H1 (cell line): ENCODE measurements around the gene RASA4B.

Experiments
- ASH2L ChIP-seq: fragments of 200-600, 300-600 bp; sonication (generic); IDR thresholded peaks from one replicate; pipeline ENCODE4 v1.7.1; 2017; ENCODE audit warnings: low read length
- CHD2 ChIP-seq: IDR thresholded peaks from 2 replicates; pipeline ENCODE4 v1.6.1; 2012; ENCODE audit warnings: low read length, improper control_type of control experiment
- EZH2 ChIP-seq: fragments of 200-600 bp; sonication (generic); IDR thresholded peaks from 2 replicates; pipeline ENCODE4 v1.7.1; 2012; ENCODE audit warnings: low read depth, mild to moderate bottlenecking, moderate library complexity, low read length, inconsistent platforms; ENCODE audit not compliant: severe bottlenecking
- POLR2A ChIP-seq, 2 experiments: IDR thresholded peaks; 1 replicate in 1 of 2; 2 replicates in 1 of 2; pipeline ENCODE4 v1.6.1; 2011; ENCODE audit warnings: low read depth in 2 of 2, low read length in 2 of 2, mild to moderate bottlenecking in 2 of 2; ENCODE audit errors: control extremely low read depth in 1 of 2
- POLR2AphosphoS5 ChIP-seq: IDR thresholded peaks from 2 replicates; pipeline ENCODE4 v1.6.1; 2011; ENCODE audit warnings: low read depth, low read length
- TAF1 ChIP-seq: IDR thresholded peaks from 2 replicates; pipeline ENCODE4 v1.6.1; 2011; ENCODE audit warnings: mild to moderate bottlenecking, low read depth, low read length
- ZNF274 ChIP-seq: IDR thresholded peaks from 2 replicates; pipeline ENCODE4 v1.7.0; 2012; ENCODE audit warnings: low read length, borderline replicate concordance; ENCODE audit errors: extremely low read depth
- TF ChIP-seq, protein P1 (sequence below), 3 experiments: IDR thresholded peaks; 1 replicate in 2 of 3; 2 replicates in 1 of 3; pipeline versions ENCODE4 v1.5.1 to v1.6.1; 2011; ENCODE audit warnings: low read length in 3 of 3, mild to moderate bottlenecking in 3 of 3, inconsistent platforms in 2 of 3, low read depth in 1 of 3, moderate library complexity in 1 of 3; ENCODE audit not compliant: insufficient read depth in 1 of 3; ENCODE audit errors: control extremely low read depth in 1 of 3

DNA sequence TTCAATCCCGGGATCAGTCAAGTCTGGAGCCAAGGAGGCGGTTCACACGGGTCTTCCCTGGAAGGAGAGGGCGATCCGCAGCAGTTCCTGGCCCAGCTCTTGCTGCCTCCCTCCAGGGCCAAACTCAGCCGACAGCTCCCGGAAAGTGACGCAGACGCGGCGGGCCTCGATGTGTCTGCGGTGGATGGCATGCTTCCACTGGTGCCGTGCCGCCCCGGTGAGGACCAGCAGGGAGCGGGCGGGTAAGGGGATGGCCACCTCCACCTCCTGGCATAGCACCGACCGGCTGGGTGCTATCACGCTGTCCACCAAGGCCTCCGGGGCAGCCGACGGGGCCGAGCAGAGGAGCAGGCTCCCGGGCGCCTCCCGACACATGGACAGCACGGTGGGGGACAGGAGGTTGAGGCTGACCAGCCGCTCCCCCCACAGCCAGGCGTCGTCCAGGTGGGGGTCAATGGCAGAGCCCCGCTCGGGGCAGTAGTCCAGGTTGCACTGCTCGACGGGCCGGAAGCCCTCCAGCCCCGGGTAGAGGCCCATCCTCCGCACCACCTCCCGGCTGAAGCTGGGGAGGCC, 60.1 kb downstream of the RASA4B start:
- TF ChIP-seq POLR2A (IDR thresholded peaks at IDR 0.05; ENCODE audit: control extremely low read depth in 1 of 2, low read depth in 2 of 2, low read length in 2 of 2) (no peak), TAF1 (no peak), ASH2L (no peak), CHD2 (no peak), POLR2AphosphoS5 (no peak), EZH2 (no peak), ZNF274 (no peak)
- TF ChIP-seq, protein P1, sequence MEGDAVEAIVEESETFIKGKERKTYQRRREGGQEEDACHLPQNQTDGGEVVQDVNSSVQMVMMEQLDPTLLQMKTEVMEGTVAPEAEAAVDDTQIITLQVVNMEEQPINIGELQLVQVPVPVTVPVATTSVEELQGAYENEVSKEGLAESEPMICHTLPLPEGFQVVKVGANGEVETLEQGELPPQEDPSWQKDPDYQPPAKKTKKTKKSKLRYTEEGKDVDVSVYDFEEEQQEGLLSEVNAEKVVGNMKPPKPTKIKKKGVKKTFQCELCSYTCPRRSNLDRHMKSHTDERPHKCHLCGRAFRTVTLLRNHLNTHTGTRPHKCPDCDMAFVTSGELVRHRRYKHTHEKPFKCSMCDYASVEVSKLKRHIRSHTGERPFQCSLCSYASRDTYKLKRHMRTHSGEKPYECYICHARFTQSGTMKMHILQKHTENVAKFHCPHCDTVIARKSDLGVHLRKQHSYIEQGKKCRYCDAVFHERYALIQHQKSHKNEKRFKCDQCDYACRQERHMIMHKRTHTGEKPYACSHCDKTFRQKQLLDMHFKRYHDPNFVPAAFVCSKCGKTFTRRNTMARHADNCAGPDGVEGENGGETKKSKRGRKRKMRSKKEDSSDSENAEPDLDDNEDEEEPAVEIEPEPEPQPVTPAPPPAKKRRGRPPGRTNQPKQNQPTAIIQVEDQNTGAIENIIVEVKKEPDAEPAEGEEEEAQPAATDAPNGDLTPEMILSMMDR (IDR thresholded peaks at IDR 0.05; ENCODE audit: control extremely low read depth in 1 of 3, insufficient read depth in 1 of 3, low read depth in 1 of 3, low read length in 3 of 3), result no peak
